Mucosa of descending colon (tissue), 3 donors: ENCODE results near the gene IPO11. TPM values are rescaled to one million over a fixed set of nuclear protein-coding genes. Genes with fewer than 3 reads are reported as not detected.

Experiments
- ATAC-seq: fragments of 200-7000 bp; cut with Tn5 transposase; one replicate; pipeline ENCODE4 v1.9.1; 2020; ENCODE audit warnings: mild to moderate bottlenecking, moderate library complexity
- DNase-seq, 3 donors: peaks; one replicate each; pipeline ENCODE4 v3.0.0-alpha.2; 2020
- H3K36me3 ChIP-seq: fragments of 200-600 bp; one replicate; pipeline ENCODE4 v1.8.0; 2021; ENCODE audit warnings: low read depth, mild to moderate bottlenecking
- H3K4me1 ChIP-seq: fragments of 200-600 bp; one replicate; pipeline ENCODE4 v1.8.0; 2021; ENCODE audit warnings: low read depth, mild to moderate bottlenecking
- H3K4me3 ChIP-seq: fragments of 200-600 bp; one replicate; pipeline ENCODE4 v1.8.0; 2021; ENCODE audit warnings: mild to moderate bottlenecking
- H3K9me3 ChIP-seq: fragments of 200-600 bp; one replicate; pipeline ENCODE4 v1.8.0; 2021; ENCODE audit warnings: mild to moderate bottlenecking
- CTCF ChIP-seq: fragments of 200-600 bp; IDR thresholded peaks from one replicate; pipeline ENCODE4 v1.8.0; 2022; ENCODE audit warnings: antibody characterized with exemption, mild to moderate bottlenecking
- intact Hi-C, 2 donors: fragments of 100-400 bp; cut with DNase I in 1 of 2; cut with micrococcal nuclease in 1 of 2; formaldehyde crosslinking; loops; one replicate each; pipeline versions ENCODE4 v1.11.0 to v1.11.1; 2022; cut with DNase I, micrococcal nuclease
- total RNA-seq, 3 donors: library from RNA; stranded (reverse); fragmentation: NEBNext Ultra II Directional in 2 of 3; extraction: Animal tissue kit (Norgen Biotek cat#: 25700) in 2 of 3; gene quantifications; one replicate each; pipeline versions ENCODE4 v1.2.1 to v1.2.4, GENCODE V29; 2021 to 2023
- donor health status: DM: no; HTN: no; CAD: no; lungs with moderate emphysema.
- donor health status: DM: no; HTN: no; CAD: no.
- donor health status: DM: no; HTN: yes; CAD: no.

Gene IPO11
- total RNA-seq, 3 donors from 2014 or later = 17.6 to 21.9 (median 18.5) TPM

GRCh38 chr5:62596096-62596495, 183.5 kb downstream of the IPO11 start:
- intact Hi-C loops = no loop called here
- no peak for ATAC-seq
- no peak for DNase-seq
- H3K9me3 ChIP-seq = no peaks in the 10 kb centered on the region
- no peaks in the 10 kb centered on the region for H3K36me3 ChIP-seq
- no peak overlapping the region for H3K4me3 ChIP-seq
- TF ChIP-seq CTCF = no peak
- H3K4me1 ChIP-seq = no peaks in the 10 kb centered on the region

GRCh38 chr5:62596691-62597090, 184.1 kb downstream of the IPO11 start:
- intact Hi-C loops = no loop called here
- ATAC-seq = no peak
- Histone ChIP-seq H3K4me3 (no peak overlapping the region), H3K4me1 (no peaks in the 10 kb centered on the region), H3K36me3 (no peaks in the 10 kb centered on the region), H3K9me3 (no peaks in the 10 kb centered on the region)
- no peak for TF ChIP-seq CTCF
- DNase-seq = no peak

DNA sequence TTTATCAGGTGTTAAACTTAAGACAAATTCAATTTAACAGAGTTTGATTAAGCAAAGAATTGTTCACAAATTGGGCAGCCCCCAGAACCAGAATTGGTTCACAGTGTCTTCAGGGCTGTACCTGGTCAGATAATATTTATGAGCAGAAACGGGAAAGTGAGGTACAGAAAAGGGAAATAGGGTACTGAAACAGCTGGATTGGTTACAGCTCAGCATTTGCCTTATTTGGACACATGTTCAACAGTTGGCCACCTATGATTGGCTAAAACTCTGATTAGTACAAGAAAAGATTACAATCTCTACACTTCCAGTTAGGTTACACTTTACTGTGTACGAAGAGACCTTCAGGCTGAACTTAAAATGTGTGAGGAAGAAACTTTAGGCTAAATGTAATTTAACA, 184.8 kb downstream of the IPO11 start:
- no peak for DNase-seq

GRCh38 chr5:62600560-62601252, 188.1 kb downstream of the IPO11 start:
- DNase-seq (no peak), ATAC-seq (no peak)
- Histone ChIP-seq H3K4me1 (no peaks in the 10 kb centered on the region), H3K9me3 (no peaks in the 10 kb centered on the region), H3K4me3 (no peak overlapping the region), H3K36me3 (no peaks in the 10 kb centered on the region)
- intact Hi-C loops = no loop called here
- TF ChIP-seq CTCF = no peak

More for the DNA sequence above, 184.8 kb downstream of the IPO11 start:
- TF ChIP-seq CTCF = no peak
- H3K9me3 ChIP-seq = no peaks in the 10 kb centered on the region
- no peak for ATAC-seq
- H3K4me1 ChIP-seq = no peaks in the 10 kb centered on the region
- no peak overlapping the region for H3K4me3 ChIP-seq
- intact Hi-C loops = no loop called here
- H3K36me3 ChIP-seq = no peaks in the 10 kb centered on the region

GRCh38 chr5:62603934-62604333, 191.4 kb downstream of the IPO11 start:
- ATAC-seq = no peak
- no peak for TF ChIP-seq CTCF
- DNase-seq = no peak
- no peaks in the 10 kb centered on the region for H3K9me3 ChIP-seq
- intact Hi-C loops = no loop called here
- H3K36me3 ChIP-seq = no peaks in the 10 kb centered on the region
- no peaks in the 10 kb centered on the region for H3K4me1 ChIP-seq
- no peak overlapping the region for H3K4me3 ChIP-seq

DNA sequence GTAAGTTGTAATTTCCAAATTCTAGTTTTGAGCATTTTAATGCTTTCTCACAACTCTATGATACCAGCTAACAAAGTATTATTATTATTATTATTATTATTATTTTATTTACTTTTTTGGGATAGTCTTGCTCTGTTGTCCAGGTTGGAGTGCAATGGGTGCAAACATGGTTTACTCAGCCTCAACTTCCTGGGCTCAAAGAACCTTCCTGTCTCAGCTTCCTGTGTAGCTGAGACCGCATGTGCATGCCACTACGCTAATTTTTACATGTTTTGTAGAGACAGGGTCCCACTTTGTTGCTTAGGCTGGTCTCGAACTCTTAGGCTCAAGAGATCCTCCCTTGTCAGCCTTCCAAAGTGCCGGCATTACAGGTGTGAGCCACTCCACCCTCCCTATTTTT, 193.1 kb downstream of the IPO11 start:
- DNase-seq (no peak), ATAC-seq (no peak)
- intact Hi-C loops = no loop called here
- H3K4me3 ChIP-seq = no peak overlapping the region
- no peaks in the 10 kb centered on the region for H3K36me3 ChIP-seq
- H3K4me1 ChIP-seq = no peaks in the 10 kb centered on the region
- no peak for TF ChIP-seq CTCF
- H3K9me3 ChIP-seq = no peaks in the 10 kb centered on the region
